Activated gamma-delta T cell treated with Interleukin-2 at 50 U/mL for 16 hours (primary cell): ENCODE results near the gene CLEC11A.
"Not testable (repeated sequence)": the region's sequence is repeated elsewhere in the genome, so short reads cannot be mapped to it uniquely, and the experiment has no call there.

Experiments used
- DNase-seq: peaks from one replicate; pipeline ENCODE4 v3.0.0-alpha.2; 2020

CLEC11A gene

GRCh38 chr19:50723735-50724521 is 764 bp downstream of the CLEC11A start:
- DNase-seq: no peak

- peak; percentile 96 for DNase-seq
These were observed 1.5 kb downstream of the CLEC11A start for GRCh38 chr19:50724522-50725217.

GRCh38 chr19:50725218-50725910 is 2.2 kb downstream of the CLEC11A start:
- no peak for DNase-seq

- DNase-seq: no peak
These were observed 2.7 kb downstream of the CLEC11A start for GRCh38 chr19:50725911-50726230.

GRCh38 chr19:50728084-50728737 is 5.0 kb downstream of the CLEC11A start:
- peak; percentile 68 for DNase-seq

- no peak for DNase-seq
These were observed 6.7 kb downstream of the CLEC11A start for GRCh38 chr19:50729894-50730293.

GRCh38 chr19:50735869-50736268 is 12.7 kb downstream of the CLEC11A start:
- DNase-seq: no peak

- no peak for DNase-seq
These were observed 13.2 kb downstream of the CLEC11A start for GRCh38 chr19:50736338-50736737.

- no peak for DNase-seq
These were observed 16.2 kb downstream of the CLEC11A start for GRCh38 chr19:50739132-50739913.

GRCh38 chr19:50739914-50740426 is 16.8 kb downstream of the CLEC11A start:
- no peak for DNase-seq

GRCh38 chr19:50741179-50741933 is 18.2 kb downstream of the CLEC11A start:
- DNase-seq: no peak

GRCh38 chr19:50743537-50743936 is 20.4 kb downstream of the CLEC11A start:
- DNase-seq: no peak

- no peak for DNase-seq
These were observed 22.1 kb downstream of the CLEC11A start for GRCh38 chr19:50745221-50745620.

- not testable (repeated sequence) for DNase-seq
These were observed 24.0 kb downstream of the CLEC11A start for GRCh38 chr19:50747141-50747540.

GRCh38 chr19:50749490-50749889 is 26.3 kb downstream of the CLEC11A start:
- DNase-seq: no peak

- DNase-seq: no peak
These were observed 26.8 kb downstream of the CLEC11A start for GRCh38 chr19:50750010-50750409.

GRCh38 chr19:50753879-50754278 is 30.7 kb downstream of the CLEC11A start:
- DNase-seq: no peak

- not testable (repeated sequence) for DNase-seq
These were observed 33.1 kb downstream of the CLEC11A start for GRCh38 chr19:50756244-50756643.

GRCh38 chr19:50757624-50758023 is 34.5 kb downstream of the CLEC11A start:
- not testable (repeated sequence) for DNase-seq

- not testable (repeated sequence) for DNase-seq
These were observed 35.9 kb downstream of the CLEC11A start for GRCh38 chr19:50759076-50759475.

GRCh38 chr19:50759886-50760285 is 36.7 kb downstream of the CLEC11A start:
- no peak for DNase-seq
